HEK293T (cell line): ENCODE data around the gene CRAMP1.

Experiments used
- ARNT ChIP-seq: fragments of 450-650 bp; IDR thresholded peaks from 2 replicates; pipeline ENCODE4 v1.6.1; 2017; ENCODE audit warnings: mild to moderate bottlenecking
- BHLHE40 ChIP-seq: fragments of 450-650 bp; IDR thresholded peaks from 2 replicates; pipeline ENCODE4 v1.6.1; 2016; ENCODE audit warnings: mild to moderate bottlenecking, moderate library complexity, borderline replicate concordance
- FOXA1 ChIP-seq: fragments of 450-650 bp; IDR thresholded peaks from 2 replicates; pipeline ENCODE4 v1.6.1; 2016; ENCODE audit warnings: mild to moderate bottlenecking
- HDGF ChIP-seq: fragments of 450-650 bp; IDR thresholded peaks from 2 replicates; pipeline ENCODE4 v1.6.1; 2017; ENCODE audit warnings: antibody characterized with exemption, borderline replicate concordance
- LEF1 ChIP-seq: fragments of 450-650 bp; IDR thresholded peaks from 2 replicates; pipeline ENCODE4 v1.6.1; 2017; ENCODE audit warnings: mild to moderate bottlenecking, borderline replicate concordance
- SP1 ChIP-seq: fragments of 450-650 bp; IDR thresholded peaks from 2 replicates; pipeline ENCODE4 v1.6.1; 2017
- ZNF384 ChIP-seq: fragments of 450-650 bp; IDR thresholded peaks from 2 replicates; pipeline ENCODE4 v1.6.1; 2016

DNA sequence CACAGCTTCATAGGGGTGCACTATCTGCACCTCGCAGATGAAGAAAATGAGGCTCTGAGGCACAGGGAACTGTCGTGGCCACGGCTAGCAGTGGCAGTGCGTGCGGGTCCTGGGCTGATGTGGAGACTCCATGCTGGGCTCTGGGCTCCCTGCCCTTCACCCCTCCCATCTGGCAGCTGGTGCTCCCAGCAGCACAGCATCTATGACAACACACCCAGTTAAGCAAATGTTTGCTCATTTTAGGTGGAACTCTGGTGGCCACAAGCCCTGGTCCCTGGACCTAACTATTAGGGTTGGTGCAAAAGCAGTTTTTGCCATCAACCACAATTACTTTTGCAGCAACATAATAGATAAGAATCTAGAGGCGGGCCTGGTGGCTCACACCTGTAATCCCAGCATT lies 31.2 kb upstream of the CRAMP1 start:
- TF ChIP-seq ZNF384 (no peak), ARNT (no peak), FOXA1 (no peak), LEF1 (no peak), SP1 (no peak), HDGF (no peak), BHLHE40 (no peak)
